Effector memory CD4-positive, alpha-beta T cell (primary cell): Measurements from ENCODE around the gene COL9A3.
A peak's percentile ranks its signal among the peaks of the same experiment; 100 is the strongest.

Experiments
- DNase-seq, 3 donors: peaks; one replicate each; pipeline ENCODE4 v3.0.0-alpha.2; 2020
- H3K27ac ChIP-seq: 2 replicates; pipeline ENCODE4 v1.7.0; 2013; ENCODE audit warnings: mild to moderate bottlenecking, low read length, moderate library complexity; ENCODE audit not compliant: insufficient read depth, poor library complexity, severe bottlenecking
- H3K27me3 ChIP-seq: replicated peaks from 2 replicates; pipeline ENCODE4 v1.7.0; 2013; ENCODE audit warnings: mild to moderate bottlenecking, low read length; ENCODE audit not compliant: insufficient read depth, control insufficient read depth, poor library complexity, severe bottlenecking
- H3K36me3 ChIP-seq: 2 replicates; pipeline ENCODE4 v1.7.0; 2013; ENCODE audit warnings: mild to moderate bottlenecking, low read length, moderate library complexity; ENCODE audit not compliant: control insufficient read depth, insufficient read depth
- H3K4me1 ChIP-seq: 2 replicates; pipeline ENCODE4 v1.7.0; 2013; ENCODE audit warnings: low read length, mild to moderate bottlenecking; ENCODE audit not compliant: control insufficient read depth, insufficient read depth, poor library complexity, severe bottlenecking
- H3K4me3 ChIP-seq: 2 replicates; pipeline ENCODE4 v1.7.0; 2013; ENCODE audit warnings: low read length, low read depth, mild to moderate bottlenecking; ENCODE audit not compliant: insufficient read depth, poor library complexity, severe bottlenecking
- H3K9me3 ChIP-seq: 2 replicates; pipeline ENCODE4 v1.7.0; 2013; ENCODE audit warnings: mild to moderate bottlenecking, low read length, moderate library complexity; ENCODE audit not compliant: control insufficient read depth

The COL9A3 gene

GRCh38 chr20:62812181-62812906 is 4.5 kb upstream of the COL9A3 start:
- peaks cover 18% of the 10 kb centered on the region for H3K27me3 ChIP-seq
- H3K9me3 ChIP-seq = no peaks in the 10 kb centered on the region
- H3K4me1 ChIP-seq = peaks cover 13% of the 10 kb centered on the region
- H3K4me3 ChIP-seq = no peak overlapping the region
- no peak overlapping the region for H3K27ac ChIP-seq
- no peak for DNase-seq
- peaks cover 53% of the 10 kb centered on the region for H3K36me3 ChIP-seq

GRCh38 chr20:62812907-62813200 is 4.0 kb upstream of the COL9A3 start:
- H3K36me3 ChIP-seq = peaks cover 51% of the 10 kb centered on the region

DNA sequence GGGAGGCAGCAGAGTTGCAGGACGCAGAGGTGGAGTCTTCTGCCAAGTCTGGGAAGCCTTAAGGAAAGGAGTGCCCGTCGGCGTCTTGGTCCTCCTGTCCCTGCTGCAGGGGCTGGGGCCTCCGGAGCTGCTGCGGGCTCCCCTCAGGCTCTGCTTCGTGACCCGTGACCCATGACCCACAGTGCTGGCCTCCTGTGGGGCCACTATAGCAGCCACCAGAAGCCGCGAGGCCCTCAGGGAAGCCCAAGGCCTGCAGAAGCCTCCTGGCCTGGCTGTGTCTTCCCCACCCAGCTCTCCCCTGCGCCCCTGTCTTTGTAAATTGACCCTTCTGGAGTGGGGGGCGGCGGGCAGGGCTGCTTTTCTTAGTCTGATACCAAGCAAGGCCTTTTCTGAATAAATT is 3.3 kb upstream of the COL9A3 start:
- no peak overlapping the region for H3K27ac ChIP-seq
- H3K9me3 ChIP-seq = no peaks in the 10 kb centered on the region
- peaks cover 30% of the 10 kb centered on the region for H3K27me3 ChIP-seq
- DNase-seq = no peak
- no peak overlapping the region for H3K4me3 ChIP-seq
- H3K36me3 ChIP-seq = peaks cover 44% of the 10 kb centered on the region
- peaks cover 14% of the 10 kb centered on the region for H3K4me1 ChIP-seq

More at GRCh38 chr20:62812907-62813200, 4.0 kb upstream of the COL9A3 start:
- DNase-seq = no peak
- peaks cover 14% of the 10 kb centered on the region for H3K4me1 ChIP-seq
- H3K9me3 ChIP-seq = no peaks in the 10 kb centered on the region
- H3K27me3 ChIP-seq = peaks cover 23% of the 10 kb centered on the region
- H3K4me3 ChIP-seq = no peak overlapping the region
- no peak overlapping the region for H3K27ac ChIP-seq

- Histone ChIP-seq H3K36me3 (peaks cover 39% of the 10 kb centered on the region), H3K27me3 (peaks cover 32% of the 10 kb centered on the region), H3K4me3 (no peak overlapping the region), H3K9me3 (no peaks in the 10 kb centered on the region), H3K4me1 (peaks cover 14% of the 10 kb centered on the region), H3K27ac (no peak overlapping the region)
- no peak for DNase-seq
These were observed 2.7 kb upstream of the COL9A3 start for GRCh38 chr20:62814060-62814708.

DNA sequence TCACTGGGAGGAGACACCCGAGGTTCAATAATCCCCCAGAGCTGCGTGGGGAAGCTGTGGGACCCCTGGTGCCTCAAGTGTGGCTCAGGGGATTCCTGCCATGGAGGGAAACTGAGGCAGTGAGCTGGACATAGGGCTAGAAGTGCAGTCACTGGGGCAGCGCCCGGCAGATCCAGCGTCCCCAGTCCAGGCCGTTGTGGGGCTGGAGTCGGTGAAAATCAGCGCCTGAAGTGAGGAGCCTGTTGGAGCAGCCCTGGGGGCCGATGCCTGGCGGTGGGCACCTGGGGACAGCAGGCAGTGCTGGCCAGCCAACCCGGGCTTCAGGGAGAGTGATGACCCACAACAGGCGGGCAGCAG is 2.2 kb upstream of the COL9A3 start:
- H3K27ac ChIP-seq = no peak overlapping the region
- no peaks in the 10 kb centered on the region for H3K9me3 ChIP-seq
- DNase-seq = no peak
- H3K27me3 ChIP-seq = peaks cover 32% of the 10 kb centered on the region
- H3K4me3 ChIP-seq = no peak overlapping the region
- H3K4me1 ChIP-seq = peaks cover 14% of the 10 kb centered on the region
- peaks cover 34% of the 10 kb centered on the region for H3K36me3 ChIP-seq

DNA sequence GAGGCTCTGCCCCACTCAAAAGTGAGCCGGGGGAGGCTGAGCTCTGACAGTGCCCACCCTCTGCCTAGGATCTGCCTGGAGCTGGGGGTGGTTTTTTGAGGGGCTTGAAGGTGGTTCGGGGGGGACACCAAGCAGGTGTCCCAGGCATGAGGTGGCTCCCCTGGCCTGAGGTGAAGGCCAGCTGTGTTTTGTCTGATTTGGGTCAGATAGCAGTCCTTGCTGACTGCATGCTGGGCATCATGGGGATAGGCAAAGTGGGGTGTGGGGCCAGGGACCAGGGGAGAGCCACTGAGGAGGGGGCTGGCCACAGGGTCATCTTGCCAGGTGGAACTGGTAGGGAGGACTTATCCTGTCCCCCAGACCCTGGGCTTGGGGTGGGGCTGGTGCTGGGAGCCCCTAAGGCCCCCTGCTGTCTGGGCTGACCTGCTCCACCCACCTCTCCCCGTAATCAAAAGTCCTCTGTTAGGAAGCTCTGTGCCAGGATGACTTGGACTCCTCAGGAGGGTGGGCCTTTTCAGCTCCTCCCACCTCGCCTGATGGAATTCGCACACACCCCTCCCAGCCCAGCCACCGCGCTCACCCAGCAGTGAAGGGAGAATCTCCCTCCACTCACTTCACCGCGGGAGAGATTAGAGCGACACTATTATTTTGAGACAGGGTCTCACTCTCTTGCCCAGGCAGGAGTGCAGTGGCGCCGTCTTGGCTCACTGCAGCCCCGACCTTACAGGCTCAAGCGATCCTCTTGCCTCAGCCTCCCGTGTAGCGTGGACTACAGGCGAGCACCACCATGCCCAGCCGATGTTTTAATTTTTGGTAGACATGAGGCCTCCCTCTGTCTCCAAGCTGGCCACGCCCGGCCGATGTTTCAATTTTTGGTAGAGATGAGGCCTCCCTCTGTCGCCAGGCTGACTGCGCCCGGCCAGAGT is 1.5 kb upstream of the COL9A3 start:
- Histone ChIP-seq H3K36me3 (peaks cover 27% of the 10 kb centered on the region), H3K27ac (no peak overlapping the region), H3K4me1 (peaks cover 14% of the 10 kb centered on the region), H3K27me3 (peaks cover 32% of the 10 kb centered on the region), H3K4me3 (no peak overlapping the region), H3K9me3 (no peaks in the 10 kb centered on the region)
- no peak for DNase-seq

DNA sequence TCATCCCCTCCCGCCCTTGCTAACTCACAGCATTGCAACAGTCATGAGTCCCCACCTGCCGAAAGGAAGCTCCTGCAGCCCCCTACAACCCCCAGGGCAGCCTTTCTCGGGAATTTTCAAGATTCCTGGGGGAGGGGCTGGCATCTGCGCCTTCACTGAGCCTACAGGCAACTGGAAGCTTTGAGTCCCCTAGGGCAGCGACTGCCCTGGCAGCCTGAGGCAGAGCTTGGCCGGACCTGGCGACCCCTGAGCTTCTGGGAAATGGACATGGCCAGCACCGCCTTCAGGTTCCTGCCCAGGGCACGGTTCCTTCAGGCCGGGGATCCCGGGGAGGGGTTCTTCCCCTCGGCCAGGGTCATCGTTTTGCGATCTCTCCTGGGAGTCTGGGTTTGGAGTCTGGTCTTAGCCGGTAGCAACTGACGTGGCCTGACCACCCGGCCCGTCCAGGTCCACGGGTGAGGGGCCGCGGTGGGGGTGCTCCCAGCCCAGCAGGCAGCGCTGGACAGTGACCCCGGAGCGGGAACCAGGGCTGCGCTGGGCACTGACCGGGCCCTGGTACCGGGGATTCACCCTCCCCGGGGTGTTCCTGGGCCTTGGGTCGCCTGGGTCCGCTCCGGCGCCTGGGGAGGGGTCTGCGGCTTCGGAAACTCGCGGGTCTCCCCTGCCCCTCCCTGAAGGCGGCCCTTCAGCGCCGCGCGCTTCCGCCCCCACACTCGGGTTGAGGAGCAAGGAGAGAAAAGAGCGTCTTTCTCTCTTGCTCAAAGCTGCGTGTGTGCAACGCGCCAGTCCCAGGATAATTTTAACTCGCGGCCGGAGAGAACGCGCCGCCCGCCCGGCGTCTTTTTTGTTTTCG is 593 bp upstream of the COL9A3 start:
- Histone ChIP-seq H3K4me3 (peak overlapping the region; percentile 35), H3K4me1 (peaks cover 14% of the 10 kb centered on the region), H3K9me3 (no peaks in the 10 kb centered on the region), H3K27me3 (peaks cover 32% of the 10 kb centered on the region), H3K27ac (no peak overlapping the region), H3K36me3 (peaks cover 18% of the 10 kb centered on the region)
- no peak for DNase-seq

GRCh38 chr20:62817975-62818591 is 1.2 kb downstream of the COL9A3 start:
- H3K4me1 ChIP-seq = peaks cover 14% of the 10 kb centered on the region
- H3K9me3 ChIP-seq = no peaks in the 10 kb centered on the region
- no peak overlapping the region for H3K27ac ChIP-seq
- peaks cover 32% of the 10 kb centered on the region for H3K27me3 ChIP-seq
- no peak for DNase-seq
- H3K4me3 ChIP-seq = no peak overlapping the region
- no peaks in the 10 kb centered on the region for H3K36me3 ChIP-seq
